HCT116 (cell line): Measurements from ENCODE around the gene GPR52.

Experiments
- CEBPB ChIP-seq: IDR thresholded peaks from 2 replicates; pipeline ENCODE4 v1.6.1; 2012; ENCODE audit warnings: low read depth
- POLR2A ChIP-seq: IDR thresholded peaks from 2 replicates; pipeline ENCODE4 v1.7.0; 2011; ENCODE audit warnings: borderline replicate concordance; ENCODE audit not compliant: insufficient read depth, insufficient read length; ENCODE audit errors: extremely low read depth
- POLR2AphosphoS5 ChIP-seq: IDR thresholded peaks from 2 replicates; pipeline ENCODE4 v1.6.1; 2011; ENCODE audit warnings: mild to moderate bottlenecking, low read depth, low read length, moderate library complexity
- RAD21 ChIP-seq: IDR thresholded peaks from 2 replicates; pipeline ENCODE4 v1.6.1; 2012; ENCODE audit warnings: low read depth, mild to moderate bottlenecking
- TF ChIP-seq, protein P1 (sequence below), 3 experiments: fragments of 200-600 bp in 1 of 3; sonication (generic) in 1 of 3; IDR thresholded peaks in 2 of 3; conservative IDR thresholded peaks in 1 of 3; 2 replicates each; pipeline ENCODE4 v1.5.1; 2012 to 2017; ENCODE audit warnings: low read depth in 2 of 3, low read length in 2 of 3, antibody characterized with exemption in 1 of 3, borderline replicate concordance in 1 of 3, control low read depth in 1 of 3, mild to moderate bottlenecking in 1 of 3, mixed read lengths in 1 of 3, mixed run types in 1 of 3, moderate library complexity in 1 of 3; ENCODE audit not compliant: insufficient read depth in 1 of 3

DNA sequence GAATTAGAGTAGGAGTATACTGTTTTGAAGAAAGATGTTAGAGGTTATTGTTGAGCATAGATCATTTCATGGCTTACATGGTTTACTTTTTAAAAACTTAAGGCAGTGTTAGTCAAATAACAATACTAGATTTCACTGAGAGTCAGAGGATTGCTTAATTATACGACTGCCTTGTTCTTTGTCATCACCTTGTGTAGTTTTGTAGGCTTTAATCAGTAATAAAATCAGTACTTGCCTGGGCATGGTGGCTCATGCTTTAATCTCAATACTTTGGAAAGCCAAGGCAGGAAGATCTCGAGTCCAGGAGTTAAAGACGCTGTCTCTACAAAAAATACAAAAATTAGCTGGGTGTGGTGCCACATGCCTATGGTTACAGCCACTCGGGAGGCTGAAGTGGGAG lies 41.3 kb upstream of the GPR52 start:
- no peak for TF ChIP-seq POLR2AphosphoS5
- TF ChIP-seq, protein P1, sequence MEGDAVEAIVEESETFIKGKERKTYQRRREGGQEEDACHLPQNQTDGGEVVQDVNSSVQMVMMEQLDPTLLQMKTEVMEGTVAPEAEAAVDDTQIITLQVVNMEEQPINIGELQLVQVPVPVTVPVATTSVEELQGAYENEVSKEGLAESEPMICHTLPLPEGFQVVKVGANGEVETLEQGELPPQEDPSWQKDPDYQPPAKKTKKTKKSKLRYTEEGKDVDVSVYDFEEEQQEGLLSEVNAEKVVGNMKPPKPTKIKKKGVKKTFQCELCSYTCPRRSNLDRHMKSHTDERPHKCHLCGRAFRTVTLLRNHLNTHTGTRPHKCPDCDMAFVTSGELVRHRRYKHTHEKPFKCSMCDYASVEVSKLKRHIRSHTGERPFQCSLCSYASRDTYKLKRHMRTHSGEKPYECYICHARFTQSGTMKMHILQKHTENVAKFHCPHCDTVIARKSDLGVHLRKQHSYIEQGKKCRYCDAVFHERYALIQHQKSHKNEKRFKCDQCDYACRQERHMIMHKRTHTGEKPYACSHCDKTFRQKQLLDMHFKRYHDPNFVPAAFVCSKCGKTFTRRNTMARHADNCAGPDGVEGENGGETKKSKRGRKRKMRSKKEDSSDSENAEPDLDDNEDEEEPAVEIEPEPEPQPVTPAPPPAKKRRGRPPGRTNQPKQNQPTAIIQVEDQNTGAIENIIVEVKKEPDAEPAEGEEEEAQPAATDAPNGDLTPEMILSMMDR (IDR thresholded peaks at IDR 0.05 in 2 of 3, conservative IDR thresholded peaks at IDR 0.05 in 1 of 3; ENCODE audit: borderline replicate concordance in 1 of 3, insufficient read depth in 1 of 3, low read depth in 2 of 3, low read length in 2 of 3) = no peak
- TF ChIP-seq POLR2A = no peak
- no peak for TF ChIP-seq CEBPB
- TF ChIP-seq RAD21 = no peak
